ENCODE data around the gene C14orf119. TPM values are rescaled to one million over a fixed set of nuclear protein-coding genes. Genes with fewer than 3 reads are reported as not detected.

The C14orf119 gene
- total RNA-seq, 1 experiment from 2014 or later, result 65.1 TPM

DNA sequence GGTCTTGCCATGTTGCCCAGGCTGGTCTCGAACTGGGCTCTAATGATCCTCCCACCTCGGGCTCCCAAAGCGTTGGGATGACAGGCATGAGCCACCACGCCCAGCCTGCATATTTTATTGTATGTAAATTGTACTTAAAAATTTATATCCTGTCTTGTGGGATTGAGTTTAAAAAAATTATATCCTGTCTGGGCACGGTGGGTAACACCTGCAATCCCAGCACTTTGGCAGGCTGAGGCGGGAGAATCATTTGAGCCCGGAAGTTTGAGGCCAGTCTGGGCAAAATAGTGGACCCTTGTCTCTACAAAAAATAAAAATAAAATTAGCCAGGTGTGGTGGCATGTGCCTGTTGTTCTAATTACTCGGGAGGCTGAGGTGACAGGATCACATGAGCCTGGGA is 37.7 kb downstream of the C14orf119 start:
- Histone ChIP-seq H2BK5ac (ENCODE audit: insufficient read length, low read length) (no peak overlapping the region), H3T11ph (ENCODE audit: low read length) (no peak overlapping the region), H2AK5ac (ENCODE audit: insufficient read length, low read length) (no peak overlapping the region), H2BK12ac (ENCODE audit: insufficient read length, low read depth, low read length) (no peak overlapping the region), H4K91ac (ENCODE audit: insufficient read length, low read depth, low read length) (no peak overlapping the region), H4K20me1 (ENCODE audit: control insufficient read depth, insufficient read depth, insufficient read length) (no peaks in the 10 kb centered on the region), H3K23me2 (ENCODE audit: insufficient read length, low read depth, low read length, poor library complexity, severe bottlenecking) (no peaks in the 10 kb centered on the region), H4K5ac (ENCODE audit: insufficient read length, low read depth, low read length) (no peak overlapping the region), H2BK120ac (ENCODE audit: low read depth, low read length, poor library complexity, severe bottlenecking) (no peak overlapping the region), H2BK20ac (ENCODE audit: low read depth, low read length, poor library complexity, severe bottlenecking) (no peak overlapping the region), H3K27me3 (ENCODE audit: insufficient read depth, low read length) (peaks cover 1% of the 10 kb centered on the region; the same call in 1 of the 2 replicates), H3K9ac (ENCODE audit: extremely low read depth, insufficient read length, low read length) (no peak overlapping the region), H4K8ac (replicated peaks; ENCODE audit: insufficient read length, low read depth, low read length) (no peak overlapping the region), H3K4ac (ENCODE audit: low read depth, low read length) (no peak overlapping the region), H2BK15ac (ENCODE audit: low read depth, low read length) (no peak overlapping the region), H3K14ac (ENCODE audit: insufficient read depth, low read length) (no peak overlapping the region), H3K9me3 (ENCODE audit: control insufficient read depth, low read depth, low read length) (no peaks in the 10 kb centered on the region), H2AFZ (ENCODE audit: low read length) (no peak overlapping the region), H3K4me1 (ENCODE audit: insufficient read depth, low read length) (no peaks in the 10 kb centered on the region), H3K18ac (ENCODE audit: insufficient read length, low read depth, low read length) (no peak overlapping the region), H3K79me2 (ENCODE audit: insufficient read depth, low read length) (no peaks in the 10 kb centered on the region), H3K56ac (ENCODE audit: insufficient read length, low read depth, low read length) (no peak overlapping the region), H3K27ac (ENCODE audit: insufficient read length, low read depth, low read length) (no peak overlapping the region), H3K79me1 (ENCODE audit: insufficient read depth, low read depth, low read length, poor library complexity, severe bottlenecking) (no peaks in the 10 kb centered on the region), H3K23ac (ENCODE audit: insufficient read length, low read depth, low read length) (no peak overlapping the region), H3K4me2 (ENCODE audit: insufficient read depth, insufficient read length, low read length) (no peak overlapping the region)
- Mint-ChIP-seq H3K27me3 (ENCODE audit: low read depth) (no peaks in the 10 kb centered on the region), H3K4me1 (no peaks in the 10 kb centered on the region), H3K4me3 (no peak overlapping the region; a peak in 1 of 5 replicates), H3K36me3 (ENCODE audit: insufficient read depth in 1 of 3, low read depth in 3 of 3) (peaks cover 41 to 63% (median 54%) of the 10 kb centered on the region in 3 experiments; a peak in 6 of 7 replicates), H3K9me3 (no peaks in the 10 kb centered on the region), H3K27ac (no peak overlapping the region)
- DNase-seq, result no peak
- WGBS (ENCODE audit: extremely low coverage, insufficient read length, low lambda C conversion rate), result no CpG with 5 or more reads among the region's 8 CpGs
- TF ChIP-seq, protein P1, sequence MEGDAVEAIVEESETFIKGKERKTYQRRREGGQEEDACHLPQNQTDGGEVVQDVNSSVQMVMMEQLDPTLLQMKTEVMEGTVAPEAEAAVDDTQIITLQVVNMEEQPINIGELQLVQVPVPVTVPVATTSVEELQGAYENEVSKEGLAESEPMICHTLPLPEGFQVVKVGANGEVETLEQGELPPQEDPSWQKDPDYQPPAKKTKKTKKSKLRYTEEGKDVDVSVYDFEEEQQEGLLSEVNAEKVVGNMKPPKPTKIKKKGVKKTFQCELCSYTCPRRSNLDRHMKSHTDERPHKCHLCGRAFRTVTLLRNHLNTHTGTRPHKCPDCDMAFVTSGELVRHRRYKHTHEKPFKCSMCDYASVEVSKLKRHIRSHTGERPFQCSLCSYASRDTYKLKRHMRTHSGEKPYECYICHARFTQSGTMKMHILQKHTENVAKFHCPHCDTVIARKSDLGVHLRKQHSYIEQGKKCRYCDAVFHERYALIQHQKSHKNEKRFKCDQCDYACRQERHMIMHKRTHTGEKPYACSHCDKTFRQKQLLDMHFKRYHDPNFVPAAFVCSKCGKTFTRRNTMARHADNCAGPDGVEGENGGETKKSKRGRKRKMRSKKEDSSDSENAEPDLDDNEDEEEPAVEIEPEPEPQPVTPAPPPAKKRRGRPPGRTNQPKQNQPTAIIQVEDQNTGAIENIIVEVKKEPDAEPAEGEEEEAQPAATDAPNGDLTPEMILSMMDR (conservative IDR thresholded peaks at IDR 0.05), result no peak

All from H9 (cell line).